Neural cell (in vitro differentiated cells): Measurements from ENCODE around the gene ITPR2.

ENCODE experiments used
- EP300 ChIP-seq: fragments of 450-650 bp; conservative IDR thresholded peaks from 2 replicates; pipeline ENCODE4 v1.6.1; 2014; ENCODE audit warnings: antibody characterized with exemption, mild to moderate bottlenecking, moderate library complexity; ENCODE audit not compliant: poor library complexity, severe bottlenecking
- TF ChIP-seq, protein P1 (sequence below): fragments of 450-650 bp; IDR thresholded peaks from 2 replicates; pipeline ENCODE4 v1.5.1; 2014; ENCODE audit warnings: antibody characterized with exemption, mild to moderate bottlenecking, moderate library complexity; ENCODE audit not compliant: poor library complexity, severe bottlenecking
- TF ChIP-seq, protein P2 (sequence below): IDR thresholded peaks from 2 replicates; pipeline ENCODE4 v1.6.1; 2012; ENCODE audit warnings: borderline replicate concordance

DNA sequence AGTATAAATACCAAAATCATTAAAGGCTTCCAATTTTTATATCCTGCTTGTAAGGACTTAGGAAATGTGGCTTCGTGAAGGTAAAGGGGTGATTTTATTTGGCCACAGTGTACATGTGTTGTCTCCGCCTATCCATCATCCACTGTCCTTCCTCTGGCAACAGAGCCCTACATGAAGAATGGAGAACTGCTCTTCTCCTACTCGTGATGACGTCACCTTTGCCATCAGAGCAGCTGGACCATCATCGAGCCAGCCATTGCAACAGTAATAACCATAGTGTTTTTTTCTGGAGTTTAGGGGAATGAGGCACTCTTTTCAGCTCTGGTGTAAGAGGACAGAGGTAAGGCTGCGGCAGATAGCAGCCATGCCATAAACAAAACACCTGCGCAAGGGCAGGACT is 19.2 kb downstream of the ITPR2 start:
- TF ChIP-seq, protein P1, sequence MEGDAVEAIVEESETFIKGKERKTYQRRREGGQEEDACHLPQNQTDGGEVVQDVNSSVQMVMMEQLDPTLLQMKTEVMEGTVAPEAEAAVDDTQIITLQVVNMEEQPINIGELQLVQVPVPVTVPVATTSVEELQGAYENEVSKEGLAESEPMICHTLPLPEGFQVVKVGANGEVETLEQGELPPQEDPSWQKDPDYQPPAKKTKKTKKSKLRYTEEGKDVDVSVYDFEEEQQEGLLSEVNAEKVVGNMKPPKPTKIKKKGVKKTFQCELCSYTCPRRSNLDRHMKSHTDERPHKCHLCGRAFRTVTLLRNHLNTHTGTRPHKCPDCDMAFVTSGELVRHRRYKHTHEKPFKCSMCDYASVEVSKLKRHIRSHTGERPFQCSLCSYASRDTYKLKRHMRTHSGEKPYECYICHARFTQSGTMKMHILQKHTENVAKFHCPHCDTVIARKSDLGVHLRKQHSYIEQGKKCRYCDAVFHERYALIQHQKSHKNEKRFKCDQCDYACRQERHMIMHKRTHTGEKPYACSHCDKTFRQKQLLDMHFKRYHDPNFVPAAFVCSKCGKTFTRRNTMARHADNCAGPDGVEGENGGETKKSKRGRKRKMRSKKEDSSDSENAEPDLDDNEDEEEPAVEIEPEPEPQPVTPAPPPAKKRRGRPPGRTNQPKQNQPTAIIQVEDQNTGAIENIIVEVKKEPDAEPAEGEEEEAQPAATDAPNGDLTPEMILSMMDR: no peak
- TF ChIP-seq, protein P2, sequence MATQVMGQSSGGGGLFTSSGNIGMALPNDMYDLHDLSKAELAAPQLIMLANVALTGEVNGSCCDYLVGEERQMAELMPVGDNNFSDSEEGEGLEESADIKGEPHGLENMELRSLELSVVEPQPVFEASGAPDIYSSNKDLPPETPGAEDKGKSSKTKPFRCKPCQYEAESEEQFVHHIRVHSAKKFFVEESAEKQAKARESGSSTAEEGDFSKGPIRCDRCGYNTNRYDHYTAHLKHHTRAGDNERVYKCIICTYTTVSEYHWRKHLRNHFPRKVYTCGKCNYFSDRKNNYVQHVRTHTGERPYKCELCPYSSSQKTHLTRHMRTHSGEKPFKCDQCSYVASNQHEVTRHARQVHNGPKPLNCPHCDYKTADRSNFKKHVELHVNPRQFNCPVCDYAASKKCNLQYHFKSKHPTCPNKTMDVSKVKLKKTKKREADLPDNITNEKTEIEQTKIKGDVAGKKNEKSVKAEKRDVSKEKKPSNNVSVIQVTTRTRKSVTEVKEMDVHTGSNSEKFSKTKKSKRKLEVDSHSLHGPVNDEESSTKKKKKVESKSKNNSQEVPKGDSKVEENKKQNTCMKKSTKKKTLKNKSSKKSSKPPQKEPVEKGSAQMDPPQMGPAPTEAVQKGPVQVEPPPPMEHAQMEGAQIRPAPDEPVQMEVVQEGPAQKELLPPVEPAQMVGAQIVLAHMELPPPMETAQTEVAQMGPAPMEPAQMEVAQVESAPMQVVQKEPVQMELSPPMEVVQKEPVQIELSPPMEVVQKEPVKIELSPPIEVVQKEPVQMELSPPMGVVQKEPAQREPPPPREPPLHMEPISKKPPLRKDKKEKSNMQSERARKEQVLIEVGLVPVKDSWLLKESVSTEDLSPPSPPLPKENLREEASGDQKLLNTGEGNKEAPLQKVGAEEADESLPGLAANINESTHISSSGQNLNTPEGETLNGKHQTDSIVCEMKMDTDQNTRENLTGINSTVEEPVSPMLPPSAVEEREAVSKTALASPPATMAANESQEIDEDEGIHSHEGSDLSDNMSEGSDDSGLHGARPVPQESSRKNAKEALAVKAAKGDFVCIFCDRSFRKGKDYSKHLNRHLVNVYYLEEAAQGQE: no peak
- no peak for TF ChIP-seq EP300
